DND-41 (cell line): ENCODE data around the gene TEAD1.

ENCODE experiments used
- ATAC-seq: fragments of 200-7000 bp; cut with Tn5 transposase; 3 replicates; pipeline ENCODE4 v1.9.1; 2021; ENCODE audit warnings: low read depth; ENCODE audit not compliant: insufficient read depth
- DNase-seq: peaks from one replicate; pipeline ENCODE4 v3.0.0-alpha.2; 2020
- H2AFZ ChIP-seq: 2 replicates; pipeline ENCODE4 v1.6.0; 2012; ENCODE audit warnings: low read depth, low read length
- H3K27ac ChIP-seq: 2 replicates; pipeline ENCODE4 v1.5.1; 2012; ENCODE audit warnings: low read length, inconsistent platforms
- H3K27me3 ChIP-seq: fragments of 200-600 bp; sonication (generic); 2 replicates; pipeline ENCODE4 v1.6.0; 2012; ENCODE audit warnings: low read length, mild to moderate bottlenecking, inconsistent platforms; ENCODE audit not compliant: insufficient read depth, poor library complexity
- H3K36me3 ChIP-seq: 2 replicates; pipeline ENCODE4 v1.5.1; 2012; ENCODE audit warnings: low read length, inconsistent platforms; ENCODE audit not compliant: insufficient read depth
- H3K4me1 ChIP-seq: 2 replicates; pipeline ENCODE4 v1.5.1; 2012; ENCODE audit warnings: mild to moderate bottlenecking, low read length; ENCODE audit not compliant: insufficient read depth
- H3K4me2 ChIP-seq: 2 replicates; pipeline ENCODE4 v1.6.0; 2012; ENCODE audit warnings: mild to moderate bottlenecking, moderate library complexity, low read length, inconsistent platforms; ENCODE audit not compliant: insufficient read depth
- H3K4me3 ChIP-seq, 2 experiments: fragments of 200-600 bp in 1 of 2; shearing (Covaris generic) in 1 of 2; 2 replicates each; pipeline ENCODE4 v1.5.1; 2012 to 2016; ENCODE audit warnings: inconsistent platforms in 2 of 2, low read length in 2 of 2, mild to moderate bottlenecking in 2 of 2, low read depth in 1 of 2, moderate library complexity in 1 of 2
- H3K79me2 ChIP-seq: 2 replicates; pipeline ENCODE4 v1.6.0; 2012; ENCODE audit warnings: low read length, inconsistent platforms; ENCODE audit not compliant: insufficient read depth
- H3K9ac ChIP-seq: 2 replicates; pipeline ENCODE4 v1.6.0; 2012; ENCODE audit warnings: low read depth, mild to moderate bottlenecking, inconsistent platforms, low read length, moderate library complexity
- H3K9me3 ChIP-seq: 2 replicates; pipeline ENCODE4 v1.5.1; 2012; ENCODE audit warnings: low read length, moderate library complexity, mild to moderate bottlenecking, inconsistent platforms; ENCODE audit not compliant: insufficient read depth, severe bottlenecking
- H4K20me1 ChIP-seq: 2 replicates; pipeline ENCODE4 v1.6.0; 2012; ENCODE audit warnings: low read length; ENCODE audit not compliant: insufficient read depth
- CTCF ChIP-seq: IDR thresholded peaks from 2 replicates; pipeline ENCODE4 v1.5.1; 2012; ENCODE audit warnings: borderline replicate concordance, low read length, moderate library complexity, mild to moderate bottlenecking; ENCODE audit not compliant: poor library complexity, severe bottlenecking; ENCODE audit errors: extremely low read depth
- EZH2 ChIP-seq: IDR thresholded peaks from 3 replicates; pipeline ENCODE4 v1.6.1; 2012; ENCODE audit warnings: borderline replicate concordance, low read depth, mild to moderate bottlenecking, moderate library complexity, low read length, inconsistent platforms; ENCODE audit not compliant: severe bottlenecking

Gene TEAD1

GRCh38 chr11:12669930-12670329 lies 4.3 kb upstream of the TEAD1 start:
- Histone ChIP-seq H3K79me2 (no peaks in the 10 kb centered on the region), H3K9ac (no peak overlapping the region), H3K9me3 (no peaks in the 10 kb centered on the region), H3K4me1 (no peaks in the 10 kb centered on the region), H3K27ac (no peak overlapping the region), H3K36me3 (no peaks in the 10 kb centered on the region), H2AFZ (no peak overlapping the region), H3K27me3 (peaks cover 4% of the 10 kb centered on the region), H4K20me1 (no peaks in the 10 kb centered on the region), H3K4me2 (no peak overlapping the region), H3K4me3 (no peak overlapping the region)
- DNase-seq (no peak), ATAC-seq (no peak)
- TF ChIP-seq EZH2 (no peak), CTCF (no peak)

- Histone ChIP-seq H3K4me1 (no peaks in the 10 kb centered on the region), H3K4me2 (no peak overlapping the region), H2AFZ (no peak overlapping the region), H3K4me3 (no peak overlapping the region), H3K27me3 (peaks cover 8% of the 10 kb centered on the region), H4K20me1 (no peaks in the 10 kb centered on the region), H3K36me3 (no peaks in the 10 kb centered on the region), H3K27ac (no peak overlapping the region), H3K79me2 (no peaks in the 10 kb centered on the region), H3K9ac (no peak overlapping the region), H3K9me3 (no peaks in the 10 kb centered on the region)
- no peak for DNase-seq
- no peak for ATAC-seq
- no peak for TF ChIP-seq EZH2
- TF ChIP-seq CTCF, result no peak
Observed at GRCh38 chr11:12671370-12671769, 2.9 kb upstream of the TEAD1 start.

DNA sequence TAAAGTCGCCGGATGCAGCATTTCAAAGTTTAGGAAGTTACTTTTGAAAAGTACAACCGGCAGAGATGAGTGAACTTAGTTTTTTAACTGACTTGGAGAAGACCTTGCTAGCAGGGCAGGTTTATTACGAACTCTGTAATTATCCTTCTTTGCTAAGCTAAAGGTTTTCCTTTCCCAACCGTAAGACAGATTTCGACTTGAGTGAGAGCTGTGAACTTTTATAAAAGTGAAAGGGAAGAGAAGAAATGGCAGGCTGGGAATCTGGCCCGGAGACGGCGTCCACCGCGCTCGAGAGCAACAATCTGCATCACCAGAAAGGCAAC lies 659 bp upstream of the TEAD1 start:
- Histone ChIP-seq H3K27ac (no peak overlapping the region), H3K27me3 (peaks cover 11% of the 10 kb centered on the region), H3K4me1 (no peaks in the 10 kb centered on the region), H3K79me2 (no peaks in the 10 kb centered on the region), H3K9me3 (no peaks in the 10 kb centered on the region), H4K20me1 (no peaks in the 10 kb centered on the region), H3K9ac (no peak overlapping the region), H3K36me3 (no peaks in the 10 kb centered on the region), H3K4me2 (no peak overlapping the region), H2AFZ (no peak overlapping the region), H3K4me3 (no peak overlapping the region)
- no peak for ATAC-seq
- DNase-seq, result no peak
- TF ChIP-seq EZH2 (no peak), CTCF (no peak)

- Histone ChIP-seq H3K36me3 (no peaks in the 10 kb centered on the region), H3K9ac (no peak overlapping the region), H3K4me2 (no peak overlapping the region), H2AFZ (no peak overlapping the region), H3K79me2 (no peaks in the 10 kb centered on the region), H3K27ac (no peak overlapping the region), H4K20me1 (no peaks in the 10 kb centered on the region), H3K4me1 (no peaks in the 10 kb centered on the region), H3K9me3 (no peaks in the 10 kb centered on the region), H3K4me3 (no peak overlapping the region), H3K27me3 (peaks cover 21% of the 10 kb centered on the region)
- ATAC-seq (no peak), DNase-seq (no peak)
- TF ChIP-seq CTCF (no peak), EZH2 (no peak)
Observed at GRCh38 chr11:12674571-12674935, 332 bp downstream of the TEAD1 start.
